ENCODE data around the gene RNF113B. TPM values are rescaled to one million over a fixed set of nuclear protein-coding genes. Genes with fewer than 3 reads are reported as not detected.

RNF113B gene
- total RNA-seq, 1 experiment from 2014 or later = not detected

- Histone ChIP-seq H3K4me3 (no peak overlapping the region), H3K36me3 (no peaks in the 10 kb centered on the region), H3K27me3 (no peaks in the 10 kb centered on the region), H3K4me1 (peaks cover 40% of the 10 kb centered on the region), H3K9me3 (replicated peaks) (no peaks in the 10 kb centered on the region), H3K27ac (peak overlapping the region; percentile 23; the same call in 1 of the 2 replicates)
- DNase-seq = no peak
Observed at GRCh38 chr13:98214707-98215106, 37.6 kb upstream of the RNF113B start.

- Histone ChIP-seq H3K36me3 (no peaks in the 10 kb centered on the region), H3K4me1 (peaks cover 40% of the 10 kb centered on the region), H3K27me3 (no peaks in the 10 kb centered on the region), H3K27ac (peak overlapping the region; percentile 23; the same call in 1 of the 2 replicates), H3K4me3 (peak overlapping the region; percentile 4; the same call in 1 of the 2 replicates), H3K9me3 (replicated peaks) (no peaks in the 10 kb centered on the region)
- DNase-seq = peak; percentile 74 to 80
Observed at GRCh38 chr13:98214008-98214643, 37.1 kb upstream of the RNF113B start.

GRCh38 chr13:98213354-98213753 is 36.3 kb upstream of the RNF113B start:
- Histone ChIP-seq H3K27me3 (no peaks in the 10 kb centered on the region), H3K4me3 (no peak overlapping the region), H3K4me1 (peaks cover 40% of the 10 kb centered on the region), H3K27ac (peak overlapping the region; percentile 23; the same call in 1 of the 2 replicates), H3K36me3 (no peaks in the 10 kb centered on the region), H3K9me3 (replicated peaks) (no peaks in the 10 kb centered on the region)
- DNase-seq = no peak

- no peaks in the 10 kb centered on the region for H3K27me3 ChIP-seq
- no peak for DNase-seq
- no peaks in the 10 kb centered on the region for H3K9me3 ChIP-seq (replicated peaks)
- H3K4me3 ChIP-seq = no peak overlapping the region
- H3K27ac ChIP-seq = no peak overlapping the region
- peaks cover 40% of the 10 kb centered on the region for H3K4me1 ChIP-seq
- H3K36me3 ChIP-seq = no peaks in the 10 kb centered on the region
Observed at GRCh38 chr13:98212763-98213162, 35.7 kb upstream of the RNF113B start.

- DNase-seq = no peak
- no peaks in the 10 kb centered on the region for H3K27me3 ChIP-seq
- no peak overlapping the region for H3K27ac ChIP-seq
- peaks cover 9% of the 10 kb centered on the region for H3K4me1 ChIP-seq
- no peak overlapping the region for H3K4me3 ChIP-seq
- H3K9me3 ChIP-seq (replicated peaks) = peaks cover 10% of the 10 kb centered on the region; the same call in 1 of the 2 replicates
- no peaks in the 10 kb centered on the region; the same call in 1 of the 2 replicates for H3K36me3 ChIP-seq
Observed at GRCh38 chr13:98208606-98209005, 31.5 kb upstream of the RNF113B start.

- H3K27me3 ChIP-seq = no peaks in the 10 kb centered on the region
- no peak overlapping the region for H3K27ac ChIP-seq
- DNase-seq = no peak
- H3K4me1 ChIP-seq = no peaks in the 10 kb centered on the region
- peaks cover 10% of the 10 kb centered on the region; the same call in 1 of the 2 replicates for H3K9me3 ChIP-seq (replicated peaks)
- H3K4me3 ChIP-seq = no peak overlapping the region
- no peaks in the 10 kb centered on the region; the same call in 1 of the 2 replicates for H3K36me3 ChIP-seq
Observed at GRCh38 chr13:98207416-98207815, 30.3 kb upstream of the RNF113B start.

GRCh38 chr13:98206946-98207345 is 29.9 kb upstream of the RNF113B start:
- H3K4me3 ChIP-seq = no peak overlapping the region
- no peak for DNase-seq
- no peaks in the 10 kb centered on the region for H3K27me3 ChIP-seq
- no peaks in the 10 kb centered on the region; the same call in 1 of the 2 replicates for H3K36me3 ChIP-seq
- H3K9me3 ChIP-seq (replicated peaks) = peaks cover 10% of the 10 kb centered on the region; the same call in 1 of the 2 replicates
- H3K4me1 ChIP-seq = no peaks in the 10 kb centered on the region
- no peak overlapping the region for H3K27ac ChIP-seq

GRCh38 chr13:98204546-98204945 is 27.5 kb upstream of the RNF113B start:
- DNase-seq = no peak
- no peak overlapping the region for H3K27ac ChIP-seq

GRCh38 chr13:98203646-98204326 is 26.7 kb upstream of the RNF113B start:
- H3K4me3 ChIP-seq = no peak overlapping the region
- no peaks in the 10 kb centered on the region; the same call in 1 of the 2 replicates for H3K36me3 ChIP-seq
- peaks cover 10% of the 10 kb centered on the region; the same call in 1 of the 2 replicates for H3K9me3 ChIP-seq (replicated peaks)
- H3K27ac ChIP-seq = no peak overlapping the region
- no peaks in the 10 kb centered on the region for H3K27me3 ChIP-seq
- no peaks in the 10 kb centered on the region for H3K4me1 ChIP-seq
- no peak for DNase-seq

More at GRCh38 chr13:98204546-98204945, 27.5 kb upstream of the RNF113B start:
- Histone ChIP-seq H3K27me3 (no peaks in the 10 kb centered on the region), H3K4me1 (no peaks in the 10 kb centered on the region), H3K4me3 (no peak overlapping the region), H3K9me3 (replicated peaks) (peaks cover 10% of the 10 kb centered on the region; the same call in 1 of the 2 replicates), H3K36me3 (no peaks in the 10 kb centered on the region; the same call in 1 of the 2 replicates)

- no peaks in the 10 kb centered on the region for H3K4me1 ChIP-seq
- H3K4me3 ChIP-seq = no peak overlapping the region
- no peaks in the 10 kb centered on the region for H3K27me3 ChIP-seq
- DNase-seq = no peak
- H3K9me3 ChIP-seq (replicated peaks) = peaks cover 10% of the 10 kb centered on the region; the same call in 1 of the 2 replicates
- H3K27ac ChIP-seq = no peak overlapping the region
- H3K36me3 ChIP-seq = no peaks in the 10 kb centered on the region; the same call in 1 of the 2 replicates
Observed at GRCh38 chr13:98201984-98202383, 24.9 kb upstream of the RNF113B start.

- H3K4me3 ChIP-seq = no peak overlapping the region
- no peaks in the 10 kb centered on the region for H3K4me1 ChIP-seq
- H3K27me3 ChIP-seq = no peaks in the 10 kb centered on the region
- no peaks in the 10 kb centered on the region; the same call in 1 of the 2 replicates for H3K36me3 ChIP-seq
- no peak for DNase-seq
- no peak overlapping the region for H3K27ac ChIP-seq
- peaks cover 6% of the 10 kb centered on the region; the same call in 1 of the 2 replicates for H3K9me3 ChIP-seq (replicated peaks)
Observed at GRCh38 chr13:98201189-98201588, 24.1 kb upstream of the RNF113B start.

- no peaks in the 10 kb centered on the region; the same call in 1 of the 2 replicates for H3K36me3 ChIP-seq
- no peak for DNase-seq
- no peak overlapping the region for H3K4me3 ChIP-seq
- H3K9me3 ChIP-seq (replicated peaks) = no peaks in the 10 kb centered on the region
- H3K4me1 ChIP-seq = no peaks in the 10 kb centered on the region
- no peaks in the 10 kb centered on the region for H3K27me3 ChIP-seq
- H3K27ac ChIP-seq = no peak overlapping the region
Observed at GRCh38 chr13:98200211-98200878, 23.3 kb upstream of the RNF113B start.

- no peak for DNase-seq
- H3K4me1 ChIP-seq = no peaks in the 10 kb centered on the region
- H3K36me3 ChIP-seq = no peaks in the 10 kb centered on the region; the same call in 1 of the 2 replicates
- no peaks in the 10 kb centered on the region for H3K9me3 ChIP-seq (replicated peaks)
- no peaks in the 10 kb centered on the region for H3K27me3 ChIP-seq
- H3K27ac ChIP-seq = no peak overlapping the region
- no peak overlapping the region for H3K4me3 ChIP-seq
Observed at GRCh38 chr13:98199480-98199879, 22.4 kb upstream of the RNF113B start.

GRCh38 chr13:98198683-98199082 is 21.6 kb upstream of the RNF113B start:
- no peaks in the 10 kb centered on the region for H3K27me3 ChIP-seq
- H3K4me3 ChIP-seq = no peak overlapping the region
- H3K9me3 ChIP-seq (replicated peaks) = no peaks in the 10 kb centered on the region
- DNase-seq = no peak
- no peaks in the 10 kb centered on the region for H3K4me1 ChIP-seq
- no peaks in the 10 kb centered on the region for H3K36me3 ChIP-seq
- no peak overlapping the region for H3K27ac ChIP-seq

Data from SJCRH30 (cell line).